ENCODE measurements around the gene MANSC1. TPM values are rescaled to one million over a fixed set of nuclear protein-coding genes. Genes with fewer than 3 reads are reported as not detected.

MANSC1 gene
- total and polyA plus RNA-seq, 9 of the 15 experiments (the other 6 are each of a cell fraction or from before 2014, with no cell fraction given): 0.76 to 8.6 (median 3.1) TPM

DNA sequence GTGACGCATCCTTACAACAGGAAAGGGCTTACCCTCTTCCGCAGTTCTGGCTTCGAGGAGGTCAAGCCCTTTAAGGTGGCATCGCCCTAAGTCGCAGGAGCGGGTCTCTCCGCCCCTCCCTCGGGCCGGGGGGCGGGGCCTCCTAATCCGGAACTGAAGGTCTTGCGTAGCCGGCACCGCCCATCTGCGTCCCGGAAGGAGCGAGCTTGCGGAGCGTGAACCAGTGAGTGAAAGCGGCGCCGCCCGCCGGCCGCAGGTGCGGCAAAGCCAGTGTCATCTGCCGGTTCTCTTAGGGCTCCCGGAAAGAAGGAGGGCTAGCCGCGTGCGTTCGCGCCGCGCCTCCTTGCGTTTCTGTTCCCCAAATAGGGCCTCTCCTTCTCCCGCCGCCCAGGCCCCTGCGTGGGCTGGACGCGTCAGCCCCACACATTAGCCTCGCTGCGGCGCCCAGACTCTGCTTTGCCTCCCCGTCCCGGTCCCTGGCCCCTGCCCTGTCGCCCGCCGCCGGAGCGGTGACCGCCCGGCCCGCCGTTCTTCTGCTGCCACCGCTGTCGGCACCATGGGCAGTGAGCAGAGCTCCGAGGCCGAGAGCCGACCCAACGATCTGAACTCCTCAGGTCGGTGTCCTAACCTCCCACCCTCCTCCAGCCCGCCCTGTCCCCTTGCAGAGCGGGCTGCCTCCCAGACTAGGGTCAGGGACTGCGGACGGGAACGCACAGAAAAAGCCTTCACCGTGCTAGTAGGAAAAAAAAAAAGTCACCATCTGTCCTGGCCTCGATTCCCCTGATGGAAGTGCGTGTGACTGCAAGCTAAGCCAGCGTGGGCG is 7.1 kb upstream of the MANSC1 start, which contains the start of gene BORCS5 (continued):
- TF ChIP-seq, protein P1, sequence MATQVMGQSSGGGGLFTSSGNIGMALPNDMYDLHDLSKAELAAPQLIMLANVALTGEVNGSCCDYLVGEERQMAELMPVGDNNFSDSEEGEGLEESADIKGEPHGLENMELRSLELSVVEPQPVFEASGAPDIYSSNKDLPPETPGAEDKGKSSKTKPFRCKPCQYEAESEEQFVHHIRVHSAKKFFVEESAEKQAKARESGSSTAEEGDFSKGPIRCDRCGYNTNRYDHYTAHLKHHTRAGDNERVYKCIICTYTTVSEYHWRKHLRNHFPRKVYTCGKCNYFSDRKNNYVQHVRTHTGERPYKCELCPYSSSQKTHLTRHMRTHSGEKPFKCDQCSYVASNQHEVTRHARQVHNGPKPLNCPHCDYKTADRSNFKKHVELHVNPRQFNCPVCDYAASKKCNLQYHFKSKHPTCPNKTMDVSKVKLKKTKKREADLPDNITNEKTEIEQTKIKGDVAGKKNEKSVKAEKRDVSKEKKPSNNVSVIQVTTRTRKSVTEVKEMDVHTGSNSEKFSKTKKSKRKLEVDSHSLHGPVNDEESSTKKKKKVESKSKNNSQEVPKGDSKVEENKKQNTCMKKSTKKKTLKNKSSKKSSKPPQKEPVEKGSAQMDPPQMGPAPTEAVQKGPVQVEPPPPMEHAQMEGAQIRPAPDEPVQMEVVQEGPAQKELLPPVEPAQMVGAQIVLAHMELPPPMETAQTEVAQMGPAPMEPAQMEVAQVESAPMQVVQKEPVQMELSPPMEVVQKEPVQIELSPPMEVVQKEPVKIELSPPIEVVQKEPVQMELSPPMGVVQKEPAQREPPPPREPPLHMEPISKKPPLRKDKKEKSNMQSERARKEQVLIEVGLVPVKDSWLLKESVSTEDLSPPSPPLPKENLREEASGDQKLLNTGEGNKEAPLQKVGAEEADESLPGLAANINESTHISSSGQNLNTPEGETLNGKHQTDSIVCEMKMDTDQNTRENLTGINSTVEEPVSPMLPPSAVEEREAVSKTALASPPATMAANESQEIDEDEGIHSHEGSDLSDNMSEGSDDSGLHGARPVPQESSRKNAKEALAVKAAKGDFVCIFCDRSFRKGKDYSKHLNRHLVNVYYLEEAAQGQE (IDR thresholded peaks at IDR 0.05; ENCODE audit: borderline replicate concordance): no peak
- TF ChIP-seq, protein P1 (CRISPR knock-in tag; IDR thresholded peaks at IDR 0.05; ENCODE audit: low read depth): no peak
- TF ChIP-seq PHF8 (IDR thresholded peaks at IDR 0.05; ENCODE audit: borderline replicate concordance, low read length) (peak; percentile 80; the same call in 1 of the 2 replicates), KAT2B (IDR thresholded peaks at IDR 0.05; ENCODE audit: low read depth, low read length) (no peak), ZNF668 (CRISPR knock-in tag; IDR thresholded peaks at IDR 0.05) (no peak), ZBED1 (IDR thresholded peaks at IDR 0.05) (no peak), SIRT6 (IDR thresholded peaks at IDR 0.05; ENCODE audit: low read depth, low read length) (no peak), CEBPB (tag; IDR thresholded peaks at IDR 0.05) (no peak), RBM25 (IDR thresholded peaks at IDR 0.05; ENCODE audit: low read depth, low read length, severe bottlenecking) (no peak), ZNF133 (CRISPR knock-in tag; IDR thresholded peaks at IDR 0.05) (no peak), POLR2G (IDR thresholded peaks at IDR 0.05; ENCODE audit: low read depth, low read length) (peak; percentile 98)
- TF ChIP-seq, protein P2, sequence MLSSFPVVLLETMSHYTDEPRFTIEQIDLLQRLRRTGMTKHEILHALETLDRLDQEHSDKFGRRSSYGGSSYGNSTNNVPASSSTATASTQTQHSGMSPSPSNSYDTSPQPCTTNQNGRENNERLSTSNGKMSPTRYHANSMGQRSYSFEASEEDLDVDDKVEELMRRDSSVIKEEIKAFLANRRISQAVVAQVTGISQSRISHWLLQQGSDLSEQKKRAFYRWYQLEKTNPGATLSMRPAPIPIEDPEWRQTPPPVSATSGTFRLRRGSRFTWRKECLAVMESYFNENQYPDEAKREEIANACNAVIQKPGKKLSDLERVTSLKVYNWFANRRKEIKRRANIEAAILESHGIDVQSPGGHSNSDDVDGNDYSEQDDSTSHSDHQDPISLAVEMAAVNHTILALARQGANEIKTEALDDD (IDR thresholded peaks at IDR 0.05): no peak
- TF ChIP-seq, protein P3, sequence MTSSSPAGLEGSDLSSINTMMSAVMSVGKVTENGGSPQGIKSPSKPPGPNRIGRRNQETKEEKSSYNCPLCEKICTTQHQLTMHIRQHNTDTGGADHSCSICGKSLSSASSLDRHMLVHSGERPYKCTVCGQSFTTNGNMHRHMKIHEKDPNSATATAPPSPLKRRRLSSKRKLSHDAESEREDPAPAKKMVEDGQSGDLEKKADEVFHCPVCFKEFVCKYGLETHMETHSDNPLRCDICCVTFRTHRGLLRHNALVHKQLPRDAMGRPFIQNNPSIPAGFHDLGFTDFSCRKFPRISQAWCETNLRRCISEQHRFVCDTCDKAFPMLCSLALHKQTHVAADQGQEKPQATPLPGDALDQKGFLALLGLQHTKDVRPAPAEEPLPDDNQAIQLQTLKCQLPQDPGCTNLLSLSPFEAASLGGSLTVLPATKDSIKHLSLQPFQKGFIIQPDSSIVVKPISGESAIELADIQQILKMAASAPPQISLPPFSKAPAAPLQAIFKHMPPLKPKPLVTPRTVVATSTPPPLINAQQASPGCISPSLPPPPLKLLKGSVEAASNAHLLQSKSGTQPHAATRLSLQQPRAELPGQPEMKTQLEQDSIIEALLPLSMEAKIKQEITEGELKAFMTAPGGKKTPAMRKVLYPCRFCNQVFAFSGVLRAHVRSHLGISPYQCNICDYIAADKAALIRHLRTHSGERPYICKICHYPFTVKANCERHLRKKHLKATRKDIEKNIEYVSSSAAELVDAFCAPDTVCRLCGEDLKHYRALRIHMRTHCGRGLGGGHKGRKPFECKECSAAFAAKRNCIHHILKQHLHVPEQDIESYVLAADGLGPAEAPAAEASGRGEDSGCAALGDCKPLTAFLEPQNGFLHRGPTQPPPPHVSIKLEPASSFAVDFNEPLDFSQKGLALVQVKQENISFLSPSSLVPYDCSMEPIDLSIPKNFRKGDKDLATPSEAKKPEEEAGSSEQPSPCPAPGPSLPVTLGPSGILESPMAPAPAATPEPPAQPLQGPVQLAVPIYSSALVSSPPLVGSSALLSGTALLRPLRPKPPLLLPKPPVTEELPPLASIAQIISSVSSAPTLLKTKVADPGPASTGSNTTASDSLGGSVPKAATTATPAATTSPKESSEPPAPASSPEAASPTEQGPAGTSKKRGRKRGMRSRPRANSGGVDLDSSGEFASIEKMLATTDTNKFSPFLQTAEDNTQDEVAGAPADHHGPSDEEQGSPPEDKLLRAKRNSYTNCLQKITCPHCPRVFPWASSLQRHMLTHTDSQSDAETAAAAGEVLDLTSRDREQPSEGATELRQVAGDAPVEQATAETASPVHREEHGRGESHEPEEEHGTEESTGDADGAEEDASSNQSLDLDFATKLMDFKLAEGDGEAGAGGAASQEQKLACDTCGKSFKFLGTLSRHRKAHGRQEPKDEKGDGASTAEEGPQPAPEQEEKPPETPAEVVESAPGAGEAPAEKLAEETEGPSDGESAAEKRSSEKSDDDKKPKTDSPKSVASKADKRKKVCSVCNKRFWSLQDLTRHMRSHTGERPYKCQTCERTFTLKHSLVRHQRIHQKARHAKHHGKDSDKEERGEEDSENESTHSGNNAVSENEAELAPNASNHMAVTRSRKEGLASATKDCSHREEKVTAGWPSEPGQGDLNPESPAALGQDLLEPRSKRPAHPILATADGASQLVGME (CRISPR knock-in tag; IDR thresholded peaks at IDR 0.05): no peak

All from K562 (cell line).